K562 (cell line): ENCODE results near the gene NUP62. TPM values are rescaled to one million over a fixed set of nuclear protein-coding genes. Genes with fewer than 3 reads are reported as not detected.

Source experiments
- CSDE1 ChIP-seq, 2 experiments: fragments of 450-650 bp; IDR thresholded peaks; 2 replicates each; pipeline ENCODE4 v1.6.1; 2016; ENCODE audit warnings: mild to moderate bottlenecking in 1 of 2
- DNMT1 ChIP-seq: fragments of 450-650 bp; IDR thresholded peaks from 2 replicates; pipeline ENCODE4 v1.6.1; 2016; ENCODE audit warnings: antibody characterized with exemption, mild to moderate bottlenecking
- ERF ChIP-seq: fragments of 450-650 bp; formaldehyde crosslinking; IDR thresholded peaks from 2 replicates; pipeline ENCODE4 v1.4.0; 2020; ENCODE audit warnings: mild to moderate bottlenecking, mixed read lengths
- HEY1 ChIP-seq: fragments of 250-450 bp; sonication (Bioruptor Pico); IDR thresholded peaks from 2 replicates; pipeline ENCODE4 v1.5.0; 2020; ENCODE audit warnings: mild to moderate bottlenecking, moderate library complexity, borderline replicate concordance
- IRF2 ChIP-seq: sonication (generic); formaldehyde crosslinking; IDR thresholded peaks from 2 replicates; pipeline ENCODE4 v1.8.1; 2022; ENCODE audit warnings: mild to moderate bottlenecking, missing genetic modification reagents
- MAFG ChIP-seq: fragments of 450-650 bp; conservative IDR thresholded peaks from 2 replicates; pipeline ENCODE4 v1.6.1; 2016; ENCODE audit warnings: missing genetic modification characterization, missing compliant biosample characterization
- NR2C1 ChIP-seq, 2 experiments: fragments of 450-650 bp; IDR thresholded peaks; 2 replicates each; pipeline ENCODE4 v1.6.1; 2017; ENCODE audit warnings: mild to moderate bottlenecking in 2 of 2, antibody characterized with exemption in 1 of 2, inconsistent platforms in 1 of 2, missing compliant biosample characterization in 1 of 2, missing genetic modification characterization in 1 of 2
- RB1 ChIP-seq: fragments of 450-650 bp; IDR thresholded peaks from 2 replicates; pipeline ENCODE4 v1.6.1; 2017; ENCODE audit warnings: low read depth, mild to moderate bottlenecking
- RUNX1 ChIP-seq: sonication (generic); IDR thresholded peaks from 2 replicates; pipeline ENCODE4 v1.6.1; 2016; ENCODE audit warnings: antibody characterized with exemption, low read depth
- SMAD2 ChIP-seq: fragments of 150-350 bp; IDR thresholded peaks from 2 replicates; pipeline ENCODE4 v1.6.1; 2014; ENCODE audit warnings: low read depth, mild to moderate bottlenecking, low read length
- SRSF3 ChIP-seq: fragments of 200-400 bp; formaldehyde crosslinking; IDR thresholded peaks from 2 replicates; pipeline ENCODE4 v1.6.1; 2016; ENCODE audit warnings: mild to moderate bottlenecking, low read length, moderate library complexity; ENCODE audit not compliant: insufficient read depth
- TBP ChIP-seq: optimal IDR thresholded peaks from 2 replicates; pipeline ENCODE3; 2011; ENCODE audit warnings: low read depth, low read length, improper control_type of control experiment
- TCFL5 ChIP-seq: fragments of 250-450 bp; sonication (Bioruptor Pico); conservative IDR thresholded peaks from 2 replicates; pipeline ENCODE4 v1.6.1; 2021; ENCODE audit warnings: mild to moderate bottlenecking, moderate library complexity, matching md5 sums
- ZBTB7A ChIP-seq: IDR thresholded peaks from 2 replicates; pipeline ENCODE4 v1.6.1; 2011; ENCODE audit warnings: low read depth, mild to moderate bottlenecking, low read length, moderate library complexity, borderline replicate concordance; ENCODE audit not compliant: control insufficient read depth
- ZFX ChIP-seq: sonication (generic); formaldehyde crosslinking; IDR thresholded peaks from 2 replicates; pipeline ENCODE4 v1.8.0; 2022; ENCODE audit warnings: mild to moderate bottlenecking, missing genetic modification reagents, moderate library complexity
- ZNF274 ChIP-seq: IDR thresholded peaks from 2 replicates; pipeline ENCODE4 v1.6.1; 2011; ENCODE audit warnings: low read depth, mild to moderate bottlenecking, low read length, moderate library complexity, borderline replicate concordance
- ZNF695 ChIP-seq: fragments of 450-650 bp; formaldehyde crosslinking; IDR thresholded peaks from 2 replicates; pipeline ENCODE4 v1.4.0; 2020; ENCODE audit warnings: mild to moderate bottlenecking, moderate library complexity
- polyA plus RNA-seq, 8 experiments: library from polyadenylated mRNA; depleted of rRNA in 4 of 8; stranded (reverse) in 5 of 8; unstranded in 3 of 8; fragments of >200 nt; fragmentation: Nextera tagmentation in 2 of 8; fragmentation: Illumina TruSeq in 1 of 8; extraction: Ambion mirVana in 2 of 8; extraction: Trizol in 1 of 8; gene quantifications; 2 replicates each; pipeline versions ENCODE4 v1.2.1 to v1.2.3, GENCODE V29; 2011 to 2014; ENCODE audit warnings: inconsistent platforms in 1 of 8, missing spikeins in 1 of 8
- total RNA-seq, 7 experiments: library from RNA; depleted of rRNA in 6 of 7; stranded (reverse); fragments of >200 nt in 6 of 7; fragmentation: Illumina TruSeq in 2 of 7; extraction: Trizol in 2 of 7; gene quantifications; 2 replicates each; pipeline versions ENCODE4 v1.2.1 to v1.2.3, GENCODE V29; 2011 to 2021; ENCODE audit warnings: low replicate concordance in 1 of 7
- TF ChIP-seq, protein P1 (sequence below): fragments of 150-350 bp; IDR thresholded peaks from 2 replicates; pipeline ENCODE4 v1.6.1; 2014; ENCODE audit warnings: low read depth, mild to moderate bottlenecking, low read length, borderline replicate concordance
- TF ChIP-seq, protein P2 (sequence below): sonication (generic); formaldehyde crosslinking; IDR thresholded peaks from 2 replicates; pipeline ENCODE4 v1.8.0; 2022; ENCODE audit warnings: mild to moderate bottlenecking, missing genetic modification reagents
- TF ChIP-seq, protein P3 (sequence below): fragments of 250-450 bp; sonication (Bioruptor Pico); IDR thresholded peaks from 2 replicates; pipeline ENCODE4 v1.4.0; 2020; ENCODE audit warnings: mild to moderate bottlenecking, moderate library complexity

Gene NUP62
- total and polyA plus RNA-seq, 9 of the 15 experiments (the other 6 are each of a cell fraction or from before 2014, with no cell fraction given): 16.9 to 109 (median 66.0) TPM

DNA sequence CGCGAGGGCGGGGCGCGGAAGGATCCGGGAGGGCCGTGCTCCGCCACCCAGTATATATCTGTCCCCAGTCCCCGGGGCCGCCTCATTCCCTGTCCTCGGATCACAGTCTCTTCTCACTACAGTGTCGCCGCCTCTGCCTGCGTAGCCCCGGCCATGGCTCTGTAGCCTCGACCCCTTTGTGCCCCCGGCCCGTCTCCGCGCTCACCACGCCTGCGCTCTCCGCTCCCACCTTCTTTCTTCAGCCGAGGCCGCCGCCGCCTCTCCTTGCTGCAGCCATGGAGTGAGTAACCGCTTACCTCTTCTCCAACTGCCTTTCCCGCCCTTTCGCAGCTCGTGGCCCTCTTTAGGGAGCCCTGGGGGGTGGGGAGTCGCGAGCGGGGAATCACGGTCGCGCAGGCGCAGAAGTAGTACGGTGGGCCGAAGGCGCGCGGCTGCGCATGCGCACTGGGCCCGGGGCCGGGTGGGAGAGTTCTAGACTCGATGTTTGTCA lies at the start of gene NUP62, which contains the start of gene ATF5 (continued):
- TF ChIP-seq, protein P1, sequence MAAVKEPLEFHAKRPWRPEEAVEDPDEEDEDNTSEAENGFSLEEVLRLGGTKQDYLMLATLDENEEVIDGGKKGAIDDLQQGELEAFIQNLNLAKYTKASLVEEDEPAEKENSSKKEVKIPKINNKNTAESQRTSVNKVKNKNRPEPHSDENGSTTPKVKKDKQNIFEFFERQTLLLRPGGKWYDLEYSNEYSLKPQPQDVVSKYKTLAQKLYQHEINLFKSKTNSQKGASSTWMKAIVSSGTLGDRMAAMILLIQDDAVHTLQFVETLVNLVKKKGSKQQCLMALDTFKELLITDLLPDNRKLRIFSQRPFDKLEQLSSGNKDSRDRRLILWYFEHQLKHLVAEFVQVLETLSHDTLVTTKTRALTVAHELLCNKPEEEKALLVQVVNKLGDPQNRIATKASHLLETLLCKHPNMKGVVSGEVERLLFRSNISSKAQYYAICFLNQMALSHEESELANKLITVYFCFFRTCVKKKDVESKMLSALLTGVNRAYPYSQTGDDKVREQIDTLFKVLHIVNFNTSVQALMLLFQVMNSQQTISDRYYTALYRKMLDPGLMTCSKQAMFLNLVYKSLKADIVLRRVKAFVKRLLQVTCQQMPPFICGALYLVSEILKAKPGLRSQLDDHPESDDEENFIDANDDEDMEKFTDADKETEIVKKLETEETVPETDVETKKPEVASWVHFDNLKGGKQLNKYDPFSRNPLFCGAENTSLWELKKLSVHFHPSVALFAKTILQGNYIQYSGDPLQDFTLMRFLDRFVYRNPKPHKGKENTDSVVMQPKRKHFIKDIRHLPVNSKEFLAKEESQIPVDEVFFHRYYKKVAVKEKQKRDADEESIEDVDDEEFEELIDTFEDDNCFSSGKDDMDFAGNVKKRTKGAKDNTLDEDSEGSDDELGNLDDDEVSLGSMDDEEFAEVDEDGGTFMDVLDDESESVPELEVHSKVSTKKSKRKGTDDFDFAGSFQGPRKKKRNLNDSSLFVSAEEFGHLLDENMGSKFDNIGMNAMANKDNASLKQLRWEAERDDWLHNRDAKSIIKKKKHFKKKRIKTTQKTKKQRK: no peak
- TF ChIP-seq IRF2 (peak; percentile 65; the same call in 1 of the 2 replicates), NR2C1 (IDR thresholded peaks at IDR 0.05) (0 out of 2 replicates have a peak, but pooled peaks have one; percentile 10), NR2C1 (tag; IDR thresholded peaks at IDR 0.05) (no peak), ERF (CRISPR knock-in tag) (peak; percentile 90), SRSF3 (peak; percentile 98; the same call in 1 of the 2 replicates), MAFG (tag) (no peak), TBP (peak; percentile 86), RUNX1 (no peak), ZNF695 (CRISPR knock-in tag) (no peak), ZFX (CRISPR knock-in tag) (peak; percentile 80), HEY1 (CRISPR knock-in tag) (no peak), TCFL5 (CRISPR knock-in tag) (no peak), SMAD2 (no peak), CSDE1 (IDR thresholded peaks at IDR 0.05) (peak in 1 of 2 experiments; percentile 65; a peak in 1 of 4 replicates), DNMT1 (no peak; the same call in none of the 2 replicates), ZNF274 (no peak), RB1 (peak; percentile 94), ZBTB7A (no peak; the same call in 1 of the 2 replicates)
- TF ChIP-seq, protein P2, sequence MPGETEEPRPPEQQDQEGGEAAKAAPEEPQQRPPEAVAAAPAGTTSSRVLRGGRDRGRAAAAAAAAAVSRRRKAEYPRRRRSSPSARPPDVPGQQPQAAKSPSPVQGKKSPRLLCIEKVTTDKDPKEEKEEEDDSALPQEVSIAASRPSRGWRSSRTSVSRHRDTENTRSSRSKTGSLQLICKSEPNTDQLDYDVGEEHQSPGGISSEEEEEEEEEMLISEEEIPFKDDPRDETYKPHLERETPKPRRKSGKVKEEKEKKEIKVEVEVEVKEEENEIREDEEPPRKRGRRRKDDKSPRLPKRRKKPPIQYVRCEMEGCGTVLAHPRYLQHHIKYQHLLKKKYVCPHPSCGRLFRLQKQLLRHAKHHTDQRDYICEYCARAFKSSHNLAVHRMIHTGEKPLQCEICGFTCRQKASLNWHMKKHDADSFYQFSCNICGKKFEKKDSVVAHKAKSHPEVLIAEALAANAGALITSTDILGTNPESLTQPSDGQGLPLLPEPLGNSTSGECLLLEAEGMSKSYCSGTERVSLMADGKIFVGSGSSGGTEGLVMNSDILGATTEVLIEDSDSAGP (CRISPR knock-in tag): 0 out of 2 replicates have a peak, but pooled peaks have one; percentile 55
- TF ChIP-seq, protein P3, sequence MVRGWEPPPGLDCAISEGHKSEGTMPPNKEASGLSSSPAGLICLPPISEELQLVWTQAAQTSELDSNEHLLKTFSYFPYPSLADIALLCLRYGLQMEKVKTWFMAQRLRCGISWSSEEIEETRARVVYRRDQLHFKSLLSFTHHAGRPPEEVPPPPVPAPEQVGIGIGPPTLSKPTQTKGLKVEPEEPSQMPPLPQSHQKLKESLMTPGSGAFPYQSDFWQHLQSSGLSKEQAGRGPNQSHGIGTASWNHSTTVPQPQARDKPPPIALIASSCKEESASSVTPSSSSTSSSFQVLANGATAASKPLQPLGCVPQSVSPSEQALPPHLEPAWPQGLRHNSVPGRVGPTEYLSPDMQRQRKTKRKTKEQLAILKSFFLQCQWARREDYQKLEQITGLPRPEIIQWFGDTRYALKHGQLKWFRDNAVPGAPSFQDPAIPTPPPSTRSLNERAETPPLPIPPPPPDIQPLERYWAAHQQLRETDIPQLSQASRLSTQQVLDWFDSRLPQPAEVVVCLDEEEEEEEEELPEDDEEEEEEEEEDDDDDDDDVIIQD: no peak
